ENCODE measurements around the gene PHF5A. TPM values are rescaled to one million over a fixed set of nuclear protein-coding genes. Genes with fewer than 3 reads are reported as not detected.
"Not testable (repeated sequence)": the region's sequence is repeated elsewhere in the genome, so short reads cannot be mapped to it uniquely, and the experiment has no call there.

Gene PHF5A
- total RNA-seq, 1 donor from 2014 or later, result 23.9 TPM

GRCh38 chr22:41445129-41446056 is 23.1 kb downstream of the PHF5A start:
- DNase-seq, result peak; percentile 44
- peaks cover 83% of the 10 kb centered on the region for H3K4me1 ChIP-seq
- H3K4me3 ChIP-seq, result peak overlapping the region; percentile 100
- no peak for TF ChIP-seq CTCF (IDR thresholded peaks at IDR 0.05; ENCODE audit: borderline replicate concordance)
- no peaks in the 10 kb centered on the region for H3K9me3 ChIP-seq (replicated peaks)
- H3K27me3 ChIP-seq (ENCODE audit: low read depth), result no peaks in the 10 kb centered on the region
- H3K27ac ChIP-seq (replicated peaks), result peak overlapping the region; percentile 100
- peaks cover 35% of the 10 kb centered on the region for H3K36me3 ChIP-seq
- intact Hi-C loops (cut with micrococcal nuclease), result no loop called here

GRCh38 chr22:41444360-41445128 is 23.9 kb downstream of the PHF5A start:
- TF ChIP-seq CTCF (IDR thresholded peaks at IDR 0.05; ENCODE audit: borderline replicate concordance), result no peak
- Histone ChIP-seq H3K9me3 (replicated peaks) (no peaks in the 10 kb centered on the region), H3K27me3 (ENCODE audit: low read depth) (no peaks in the 10 kb centered on the region), H3K4me1 (peaks cover 91% of the 10 kb centered on the region), H3K4me3 (peak overlapping the region; percentile 100), H3K36me3 (peaks cover 41% of the 10 kb centered on the region), H3K27ac (replicated peaks) (peak overlapping the region; percentile 100)
- peak; percentile 89 for DNase-seq
- intact Hi-C loops (cut with micrococcal nuclease), result no loop called here

GRCh38 chr22:41442240-41442792 is 26.2 kb downstream of the PHF5A start:
- peaks cover 98% of the 10 kb centered on the region for H3K4me1 ChIP-seq
- intact Hi-C loops (cut with micrococcal nuclease), result no loop called here

GRCh38 chr22:41440511-41440910 is 28.0 kb downstream of the PHF5A start:
- Histone ChIP-seq H3K36me3 (peaks cover 68% of the 10 kb centered on the region), H3K4me1 (peaks cover 100% of the 10 kb centered on the region), H3K27ac (replicated peaks) (peak overlapping the region; percentile 100)
- DNase-seq; intact Hi-C loops (cut with micrococcal nuclease); H3K27me3 ChIP-seq (ENCODE audit: low read depth); H3K4me3 ChIP-seq; H3K9me3 ChIP-seq (replicated peaks): not testable (repeated sequence)

More at GRCh38 chr22:41442240-41442792, 26.2 kb downstream of the PHF5A start:
- Histone ChIP-seq H3K36me3 (peaks cover 50% of the 10 kb centered on the region), H3K27ac (replicated peaks) (peak overlapping the region; percentile 100), H3K4me3 (peak overlapping the region; percentile 100), H3K27me3 (ENCODE audit: low read depth) (no peaks in the 10 kb centered on the region), H3K9me3 (replicated peaks) (no peaks in the 10 kb centered on the region)
- no peak for TF ChIP-seq CTCF (IDR thresholded peaks at IDR 0.05; ENCODE audit: borderline replicate concordance)
- no peak for DNase-seq

- Histone ChIP-seq H3K4me3 (peak overlapping the region; percentile 10), H3K27me3 (ENCODE audit: low read depth) (no peaks in the 10 kb centered on the region), H3K9me3 (replicated peaks) (no peaks in the 10 kb centered on the region), H3K4me1 (peaks cover 98% of the 10 kb centered on the region), H3K27ac (replicated peaks) (peak overlapping the region; percentile 100), H3K36me3 (peaks cover 62% of the 10 kb centered on the region)
- DNase-seq, result no peak
- intact Hi-C loops (cut with micrococcal nuclease), result no loop called here
- TF ChIP-seq CTCF (IDR thresholded peaks at IDR 0.05; ENCODE audit: borderline replicate concordance), result no peak
Observed at GRCh38 chr22:41437198-41437597, 31.3 kb downstream of the PHF5A start.
